ENCODE data around the gene SRGAP1.
"Not testable (repeated sequence)": the region's sequence is repeated elsewhere in the genome, so short reads cannot be mapped to it uniquely, and the experiment has no call there.

Gene SRGAP1

DNA sequence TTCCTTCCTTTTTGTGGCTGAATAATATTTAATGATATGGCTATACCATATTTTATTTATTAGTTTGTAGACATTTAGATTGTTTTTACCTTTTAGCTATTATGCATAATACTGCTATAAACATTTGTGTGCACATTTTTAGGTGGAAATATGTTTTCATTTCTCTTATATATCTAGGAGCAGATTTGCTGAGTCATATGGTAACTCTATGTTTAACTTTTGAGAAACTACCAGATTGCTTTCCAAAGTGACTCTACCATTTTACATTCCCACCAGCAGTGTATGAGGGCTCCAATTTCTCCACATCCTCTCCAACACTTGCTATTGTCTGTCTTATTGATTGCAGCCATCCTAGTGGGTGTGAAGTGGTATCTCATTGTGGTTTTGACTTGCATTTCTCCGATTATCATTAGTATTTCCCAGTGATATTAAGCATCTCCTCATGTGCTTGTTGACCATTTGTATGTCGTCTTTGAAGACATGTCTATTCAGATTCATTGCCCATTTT, 217.4 kb downstream of the SRGAP1 start:
- DNase-seq, result no peak

DNA sequence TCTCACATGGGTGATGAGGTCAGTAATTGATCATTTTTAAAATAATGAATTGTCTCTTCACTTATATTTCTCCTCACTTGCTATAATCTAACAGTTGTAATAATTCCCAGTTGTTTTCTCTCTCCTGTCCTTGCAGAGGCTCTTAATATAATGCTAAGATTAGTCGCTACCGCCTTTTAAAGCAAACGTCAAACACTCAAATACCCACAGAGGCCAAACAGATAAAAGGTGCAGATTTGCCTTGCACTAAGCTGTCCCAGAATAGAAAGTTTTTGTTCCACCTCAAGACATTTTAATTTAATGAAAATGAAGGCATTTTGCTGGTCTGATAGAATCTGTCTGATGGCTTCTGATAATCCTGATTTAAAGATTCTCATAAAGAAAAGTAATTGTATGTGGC, 218.6 kb downstream of the SRGAP1 start:
- no peak for DNase-seq

DNA sequence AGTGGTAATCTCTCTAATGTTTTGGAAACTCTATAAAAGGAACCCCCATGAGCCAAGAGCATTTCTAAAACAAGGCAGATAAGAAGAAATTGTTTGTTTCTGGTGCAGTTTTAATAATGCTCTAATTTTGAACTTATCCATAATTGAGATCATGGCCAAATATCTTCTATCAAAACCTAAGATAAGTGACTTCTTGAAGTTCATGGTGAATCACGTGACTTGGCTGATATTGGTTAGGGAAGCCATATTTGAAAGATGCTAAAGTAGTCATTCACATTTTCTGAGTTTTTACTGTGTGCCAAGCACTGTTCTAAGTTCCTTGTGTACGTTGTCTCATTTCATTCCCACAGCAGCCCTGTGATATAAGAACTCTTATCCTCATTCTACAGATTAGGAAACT, 219.7 kb downstream of the SRGAP1 start:
- DNase-seq, result no peak

DNA sequence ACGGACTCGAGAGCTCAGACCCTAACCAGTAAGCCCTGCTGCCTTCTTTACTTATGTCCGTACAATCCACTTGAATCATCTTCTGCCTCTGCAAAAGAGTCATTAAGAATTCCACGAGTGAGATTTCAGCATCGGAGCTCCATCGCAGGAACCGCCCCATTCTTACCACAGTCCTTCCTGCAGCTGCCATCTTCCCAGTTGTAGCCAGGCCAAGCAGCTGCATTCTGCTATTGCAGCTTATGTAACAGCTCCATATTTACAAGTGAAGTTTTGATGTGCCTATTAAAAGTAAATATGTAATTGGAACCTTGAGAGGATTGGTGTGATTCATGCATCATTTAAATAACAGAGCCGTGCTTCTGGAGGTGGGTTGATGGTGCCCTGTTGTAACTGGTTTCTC, 220.2 kb downstream of the SRGAP1 start:
- no peak for DNase-seq

DNA sequence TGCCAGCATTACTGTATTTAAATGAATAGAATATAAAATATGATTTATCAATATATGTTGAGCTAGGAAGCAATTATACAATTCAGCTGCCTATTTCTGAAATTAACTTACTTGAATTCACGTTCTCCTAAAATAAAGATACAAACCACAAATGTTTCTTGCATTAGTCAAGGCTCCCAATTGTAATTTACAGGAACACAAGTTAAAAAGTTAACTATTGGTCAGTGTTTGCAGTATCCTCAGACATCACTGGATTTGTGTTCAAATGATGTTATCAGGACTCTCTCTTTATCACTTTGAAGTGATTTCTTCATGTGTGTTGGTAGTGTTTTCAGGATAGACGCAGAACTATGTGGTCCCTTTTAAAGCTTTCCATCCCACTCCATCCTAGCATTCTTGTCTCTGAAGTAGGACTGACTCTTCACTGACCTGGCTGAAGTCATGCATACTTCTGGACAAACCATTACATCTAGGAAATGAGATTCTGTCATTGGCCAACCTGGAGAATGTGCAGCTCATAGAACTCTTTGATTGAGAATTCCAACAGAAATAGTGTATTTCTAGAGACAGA, 221.5 kb downstream of the SRGAP1 start:
- DNase-seq, result no peak

DNA sequence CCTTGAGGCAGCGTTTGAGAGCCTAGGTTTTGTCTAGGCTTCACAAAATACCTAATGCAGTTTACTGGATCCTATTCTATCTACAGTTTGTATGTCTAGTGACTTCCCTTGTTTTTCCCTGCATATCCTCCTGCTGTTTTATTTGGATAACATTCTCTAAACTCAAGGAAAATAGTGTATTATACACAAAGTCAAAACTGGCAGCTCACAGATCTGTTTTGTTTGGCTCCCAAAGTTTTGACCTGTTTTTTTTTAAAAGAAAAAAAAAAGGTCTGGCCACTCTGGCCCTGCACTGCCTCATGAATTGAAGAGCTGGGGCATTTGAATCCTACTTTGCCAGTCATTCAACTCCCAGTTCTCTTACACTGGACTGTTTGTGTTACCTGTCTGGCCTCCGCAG, 222.3 kb downstream of the SRGAP1 start:
- DNase-seq, result no peak

DNA sequence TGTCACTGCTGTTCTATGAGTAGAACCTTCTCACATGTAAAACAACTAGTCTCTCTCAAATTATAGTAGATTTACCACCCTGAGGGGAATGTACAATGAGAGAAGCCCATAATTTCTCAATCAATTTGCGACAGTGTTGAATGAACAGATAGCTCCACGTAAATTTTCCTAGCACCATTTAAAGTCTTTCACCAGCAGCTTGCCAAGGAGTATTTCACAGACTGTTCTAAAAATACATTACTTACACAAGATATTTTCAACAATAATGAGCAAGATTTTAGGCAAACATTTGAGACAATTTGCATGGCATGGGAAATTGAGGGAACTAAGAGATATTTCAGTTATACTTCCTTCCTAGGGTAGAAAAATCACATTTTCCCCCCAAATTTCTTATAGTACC, 226.0 kb downstream of the SRGAP1 start:
- no peak for DNase-seq

DNA sequence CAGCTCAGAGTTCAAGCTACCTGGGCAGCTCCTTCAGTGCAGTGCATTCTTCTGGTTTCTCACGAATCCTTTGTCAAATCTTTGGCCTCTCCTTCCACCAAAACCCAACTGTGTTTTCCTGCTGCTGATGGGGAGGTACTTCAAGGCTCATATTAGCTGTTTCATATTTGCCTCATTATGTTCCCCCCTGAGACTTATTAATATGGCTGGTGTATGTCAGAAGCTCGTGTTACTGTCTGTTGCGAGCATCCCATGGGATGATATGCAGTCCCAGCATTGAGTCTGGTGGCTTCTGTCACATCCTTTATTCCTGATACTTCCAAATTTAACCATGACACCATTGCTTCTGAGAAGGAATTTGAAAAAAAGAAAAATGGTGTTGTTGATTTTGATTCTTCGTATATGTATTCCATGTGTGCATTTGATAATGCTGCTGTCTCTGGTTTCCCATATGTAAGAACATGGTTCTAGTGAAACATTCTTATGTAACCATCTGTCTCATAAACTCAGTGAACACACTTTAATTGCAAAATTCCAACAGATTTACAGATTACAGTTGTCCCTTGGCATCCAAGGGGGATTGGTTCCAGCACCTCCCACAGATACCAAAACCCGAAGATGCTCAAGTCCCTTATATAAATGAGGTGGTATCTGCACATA, 228.5 kb downstream of the SRGAP1 start:
- DNase-seq, result no peak

DNA sequence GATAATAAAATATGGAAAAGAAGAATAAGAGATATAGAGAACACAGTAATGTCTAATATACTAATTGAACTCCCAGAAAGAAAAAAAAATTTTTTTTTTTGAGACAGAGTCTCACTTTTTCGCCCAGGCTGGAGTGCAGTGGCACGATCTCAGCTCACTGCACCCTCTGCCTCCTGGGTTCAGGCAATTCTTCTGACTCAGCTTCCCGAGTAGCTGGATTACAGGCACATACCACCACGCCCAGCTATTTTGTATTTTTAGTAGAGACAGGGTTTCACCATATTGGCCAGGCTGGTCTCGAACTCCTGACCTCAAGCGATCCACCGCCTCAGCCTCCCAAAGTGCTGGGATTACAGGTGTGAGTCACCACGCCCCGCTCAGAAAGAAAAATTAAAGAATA, 232.1 kb downstream of the SRGAP1 start:
- DNase-seq, result not testable (repeated sequence)

DNA sequence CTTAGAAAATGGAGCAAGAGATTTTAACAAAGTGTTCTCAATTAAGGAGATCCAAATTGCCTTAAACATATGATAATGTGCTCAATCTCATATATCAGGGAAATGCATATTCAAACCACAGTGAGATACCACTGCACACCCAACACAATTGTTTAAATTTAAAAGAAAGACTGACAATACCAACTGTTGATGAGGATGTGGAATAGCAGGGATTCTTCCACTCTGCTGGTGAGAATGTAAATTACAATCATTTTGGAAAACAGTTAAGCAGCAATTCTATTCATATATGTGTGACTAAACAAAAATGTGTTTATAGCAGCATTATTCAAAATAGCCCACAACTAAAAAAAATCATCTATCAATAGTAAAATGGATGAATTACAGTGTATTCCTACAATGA, 233.4 kb downstream of the SRGAP1 start:
- DNase-seq, result no peak

DNA sequence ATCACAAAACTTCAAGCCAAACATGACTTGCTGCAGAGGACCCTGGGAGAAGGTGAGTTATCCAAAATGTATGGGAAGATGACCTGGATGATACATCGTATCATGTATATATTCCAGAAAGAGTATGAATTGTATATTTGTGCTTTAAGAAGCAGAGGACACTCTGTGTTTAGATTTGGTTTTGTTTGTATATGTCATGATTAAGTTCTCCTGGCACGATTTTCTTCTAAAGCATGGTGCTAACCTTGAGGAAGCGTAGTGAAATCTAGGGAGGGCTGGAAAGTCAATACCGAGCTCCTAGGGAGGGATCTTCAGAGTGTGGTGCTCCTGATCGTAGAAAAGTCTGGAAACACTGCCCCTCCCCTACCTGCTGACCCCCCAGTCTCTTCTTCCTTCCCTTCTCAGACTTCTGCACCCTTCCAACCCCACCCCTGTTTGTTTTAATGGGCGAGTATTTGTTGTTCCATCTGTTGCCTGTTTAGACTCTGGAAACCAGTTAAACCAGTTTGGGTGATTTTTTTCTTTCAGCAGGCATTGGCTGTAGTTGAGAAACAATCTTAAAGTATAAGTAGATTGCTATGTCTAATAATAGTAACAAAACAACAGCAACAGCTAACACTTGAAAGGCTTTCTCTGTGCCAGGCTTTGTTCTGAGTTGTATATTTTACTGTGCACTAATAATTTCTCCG, 236.0 kb downstream of the SRGAP1 start:
- no peak for DNase-seq

DNA sequence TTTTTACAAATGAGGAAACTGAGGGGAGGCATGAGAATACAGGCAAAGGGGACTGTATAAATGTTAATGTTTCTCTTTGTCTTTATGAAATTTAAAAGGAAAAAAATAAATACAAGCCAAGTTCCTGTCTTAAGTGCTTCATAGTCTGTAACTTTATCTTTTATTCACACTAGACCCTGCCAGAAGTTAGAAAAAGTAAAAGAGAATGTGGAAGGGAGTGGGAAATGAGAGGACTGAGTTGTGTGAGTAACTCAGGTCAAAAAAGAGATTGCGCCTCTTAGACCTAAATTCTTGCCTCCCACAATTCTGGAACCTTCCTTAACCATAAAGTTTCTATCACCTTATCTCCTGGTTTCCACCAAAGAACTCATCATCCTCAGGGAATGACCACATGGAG, 236.5 kb downstream of the SRGAP1 start:
- DNase-seq, result no peak

DNA sequence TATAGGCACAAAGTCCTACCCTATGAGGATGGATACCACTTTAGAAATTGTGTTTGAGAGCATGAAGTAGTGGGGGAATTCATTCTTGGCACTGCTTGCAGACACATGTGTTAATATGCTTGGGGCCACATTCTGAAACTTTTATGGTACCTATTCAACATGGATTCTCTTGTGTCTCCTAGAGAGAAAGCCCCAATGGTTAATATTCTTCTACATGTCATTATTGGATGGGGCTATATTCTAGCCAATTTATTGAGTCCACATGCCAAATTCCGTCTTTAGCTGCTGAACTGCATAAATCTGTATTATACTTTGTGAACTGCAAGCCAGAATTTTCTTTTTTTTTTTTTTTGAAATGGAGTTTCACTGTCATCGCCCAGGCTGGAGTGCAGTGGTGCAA, 237.6 kb downstream of the SRGAP1 start:
- DNase-seq, result no peak

DNA sequence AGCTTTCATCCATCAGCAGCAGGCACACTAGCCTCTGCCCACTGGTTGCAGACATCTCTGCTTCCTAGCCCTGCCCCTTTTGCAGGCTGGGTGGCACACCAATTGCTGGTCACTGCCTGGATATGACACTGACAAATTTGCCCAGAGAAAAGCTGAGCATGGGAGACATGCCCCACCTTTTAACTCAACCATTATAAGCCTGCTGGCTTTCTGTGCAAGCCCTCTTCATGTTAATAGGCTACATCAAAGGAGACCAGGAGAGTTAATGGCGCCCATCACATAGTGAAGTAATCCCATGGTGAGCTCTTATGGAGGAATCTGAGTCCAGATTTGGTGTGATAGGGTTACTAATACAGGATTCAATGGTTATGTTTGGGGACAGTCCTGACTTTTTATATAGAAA, 238.4 kb downstream of the SRGAP1 start:
- DNase-seq, result peak; percentile 64

DNA sequence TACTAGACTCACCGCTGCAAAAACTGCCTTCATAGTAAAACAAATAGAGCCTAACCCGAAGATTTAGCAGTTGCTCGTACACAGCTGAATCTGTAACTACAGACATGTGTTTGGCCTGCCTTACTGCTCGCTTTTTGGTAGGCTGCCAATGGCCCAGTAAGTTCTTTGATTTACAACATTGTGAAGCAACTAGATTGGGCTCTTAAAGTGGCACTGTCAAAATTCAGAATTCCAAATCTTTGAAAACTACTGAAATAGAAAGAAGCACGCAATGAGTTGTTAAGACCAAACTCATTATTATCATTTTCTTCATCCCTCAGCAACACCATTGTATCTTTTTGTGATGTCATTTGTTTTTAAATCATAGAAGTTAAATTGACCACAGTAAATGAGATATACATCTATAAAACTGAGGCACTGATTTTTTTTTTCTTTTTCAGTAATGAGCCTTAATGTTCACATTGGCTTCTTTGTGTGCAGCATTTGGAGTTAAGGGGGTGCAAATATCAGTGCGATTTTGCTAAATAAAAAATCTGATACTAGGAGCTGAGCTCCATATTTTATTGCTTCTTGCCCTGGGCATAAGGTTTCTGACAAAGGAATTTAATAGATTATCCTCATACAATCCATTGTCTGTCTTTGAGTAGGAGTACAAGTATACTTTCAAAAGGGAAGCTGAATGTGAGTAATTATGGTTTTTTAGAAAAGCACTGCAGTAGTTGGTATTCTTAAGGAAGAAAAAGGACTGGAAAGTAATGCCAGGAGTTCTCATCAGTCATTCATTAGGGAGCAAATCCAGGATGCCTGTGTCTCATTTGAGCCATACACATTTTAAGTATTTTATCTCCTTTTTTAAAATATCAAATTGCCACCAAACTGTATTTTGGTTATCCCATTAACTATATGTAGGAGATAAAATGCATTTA, 239.0 kb downstream of the SRGAP1 start:
- no peak for DNase-seq

DNA sequence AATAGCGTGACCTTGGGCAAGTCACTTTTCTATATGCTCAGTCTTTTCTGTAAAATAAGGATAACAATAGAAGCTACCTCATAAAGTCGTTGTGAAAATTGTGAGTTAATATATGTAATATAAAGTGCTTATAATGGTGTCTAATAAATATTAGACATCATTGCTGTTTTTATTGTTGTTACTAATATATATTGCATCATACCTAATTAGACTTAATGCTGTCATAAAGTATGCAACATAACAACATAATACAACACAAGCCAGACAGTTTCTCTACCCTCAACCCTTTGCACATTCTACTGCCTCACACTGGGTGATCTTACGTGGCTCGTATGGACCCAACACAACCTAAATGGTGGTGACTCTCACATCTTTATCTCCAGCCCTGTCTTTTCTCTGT, 240.7 kb downstream of the SRGAP1 start:
- DNase-seq, result no peak

DNA sequence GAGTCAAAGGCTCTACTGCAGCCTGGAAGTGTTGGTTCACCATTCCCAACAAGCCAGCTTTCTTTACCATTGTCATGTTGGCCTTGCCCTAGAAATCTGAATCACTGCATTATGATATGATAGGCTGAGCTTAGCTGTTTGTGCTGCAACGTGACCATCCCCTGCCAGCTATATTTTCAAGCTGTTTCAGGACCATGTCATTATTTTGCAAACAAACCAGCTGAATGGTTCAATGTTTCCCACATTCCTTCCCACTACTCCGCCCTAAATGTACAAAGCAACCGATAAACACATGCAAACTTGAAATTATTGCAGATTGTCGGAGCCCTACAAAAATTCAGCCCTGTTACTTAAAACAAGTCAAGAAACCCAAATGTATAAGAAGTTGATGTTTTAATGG, 241.5 kb downstream of the SRGAP1 start:
- no peak for DNase-seq

DNA sequence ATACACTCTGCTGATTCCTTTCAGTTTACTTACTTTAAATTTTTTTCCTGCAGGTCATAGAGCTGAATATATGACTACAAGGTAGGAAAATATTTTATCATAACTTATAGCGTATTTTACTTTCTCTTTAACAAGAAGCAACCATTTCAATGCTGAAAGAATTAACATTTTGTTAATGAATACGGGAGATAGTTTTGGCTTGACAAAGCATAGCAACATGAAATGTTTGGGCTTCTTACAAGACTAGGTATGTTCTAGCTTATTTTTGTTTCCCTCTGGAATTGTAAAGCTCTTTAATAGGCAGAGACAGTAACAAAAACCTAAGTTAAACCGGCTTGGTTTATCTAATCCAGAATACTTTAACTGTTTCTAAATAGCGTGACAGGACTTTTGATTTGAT, 242.4 kb downstream of the SRGAP1 start:
- no peak for DNase-seq

DNA sequence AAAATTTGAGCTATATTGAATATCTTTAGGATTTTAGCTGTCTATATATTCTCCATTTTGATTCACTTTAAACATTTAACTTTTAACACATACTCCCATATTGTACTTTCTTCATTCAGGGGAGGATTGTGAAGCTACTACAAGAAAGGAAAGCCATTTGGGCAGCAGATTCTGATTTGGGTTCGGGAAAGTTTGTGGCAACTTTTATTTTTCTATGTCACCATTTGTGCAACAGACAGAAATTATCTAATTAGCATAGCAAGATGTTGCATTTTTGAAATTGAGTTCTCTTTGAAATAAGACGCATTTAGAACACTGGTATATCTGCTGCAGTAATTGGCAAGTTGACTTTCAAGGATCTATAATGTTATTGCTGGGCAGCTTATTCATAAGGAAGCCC, 243.3 kb downstream of the SRGAP1 start:
- DNase-seq, result no peak

DNA sequence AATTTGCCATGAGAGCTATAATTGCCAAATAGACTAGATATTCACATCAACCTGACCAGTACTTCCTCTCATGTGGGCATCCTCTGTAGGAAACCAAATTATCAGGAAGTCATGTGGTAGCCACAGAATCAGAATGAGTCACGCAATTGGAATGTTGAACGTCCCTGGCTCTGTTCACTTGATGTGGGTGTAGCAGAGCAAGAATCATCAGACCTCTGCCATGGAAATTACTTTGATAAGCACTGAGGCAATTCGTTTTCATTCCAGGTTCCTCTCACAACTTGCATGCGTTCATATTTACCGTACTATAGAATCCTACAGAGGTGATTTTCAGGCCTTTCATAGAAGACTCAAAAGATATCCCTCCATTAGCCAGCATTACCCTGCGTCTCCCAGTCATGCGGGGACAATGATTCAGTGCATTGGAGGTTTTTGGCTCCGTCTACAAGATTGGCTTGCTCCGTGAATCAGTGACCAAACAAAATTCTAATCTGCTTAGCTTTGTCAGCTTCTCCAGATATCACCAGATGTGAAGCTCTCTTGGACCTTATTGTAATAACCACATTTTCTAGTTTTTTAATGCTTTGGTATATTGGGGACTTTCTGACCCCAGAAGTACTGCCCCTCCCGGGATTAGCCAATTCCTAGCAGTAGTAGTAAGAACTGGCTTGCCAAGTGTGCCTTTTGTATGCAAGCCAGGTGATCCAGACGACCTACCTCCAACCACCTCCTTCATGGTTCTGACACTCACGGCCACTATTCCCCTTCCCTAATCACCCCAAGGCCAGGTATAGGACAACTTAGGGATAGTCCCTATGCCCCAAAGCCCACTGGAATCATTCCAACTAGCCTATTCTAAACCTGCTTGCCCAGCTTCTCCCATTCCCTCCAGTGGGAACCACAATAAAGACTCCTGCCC, 244.2 kb downstream of the SRGAP1 start:
- DNase-seq, result peak; percentile 94

DNA sequence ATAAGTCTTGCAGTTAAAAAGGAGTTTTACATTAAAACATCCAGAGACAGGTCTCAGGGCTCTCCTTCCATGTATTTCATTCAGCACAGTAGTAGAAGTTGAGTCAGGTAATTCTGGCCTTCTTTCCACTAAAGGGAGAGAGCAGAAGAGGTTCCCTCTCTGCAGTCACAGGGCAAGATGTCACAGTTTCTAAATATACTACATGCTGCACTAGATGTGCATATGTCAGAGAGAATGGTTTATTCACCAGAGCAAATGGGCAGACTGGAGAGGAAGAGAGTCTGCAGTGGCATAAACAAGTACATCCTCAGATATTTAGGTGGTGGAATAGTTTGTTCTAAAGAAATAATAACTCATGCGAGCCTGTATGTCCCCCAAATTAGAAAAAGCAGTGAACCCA, 245.5 kb downstream of the SRGAP1 start:
- DNase-seq, result no peak

DNA sequence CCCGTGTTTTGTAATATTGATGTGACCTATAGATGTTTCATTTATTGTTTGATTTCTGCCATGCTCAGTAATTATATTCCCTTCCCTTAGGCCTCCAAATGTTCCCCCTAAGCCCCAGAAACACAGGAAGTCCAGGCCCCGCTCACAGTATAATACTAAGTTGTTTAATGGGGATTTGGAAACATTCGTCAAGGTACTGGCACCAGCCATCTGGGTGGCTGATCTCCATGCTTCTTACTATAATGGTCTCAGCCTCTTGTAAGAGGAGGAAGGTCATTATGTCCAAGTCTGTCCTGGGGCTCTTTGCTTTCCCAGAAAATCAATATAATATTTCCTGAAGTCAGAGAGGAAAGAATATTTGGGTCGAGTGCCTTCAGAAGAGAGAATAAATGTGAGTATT, 246.7 kb downstream of the SRGAP1 start:
- no peak for DNase-seq

Data from islet precursor cell (in vitro differentiated cells).